ENCODE data around the gene SIAH1.

SIAH1 gene

GRCh38 chr16:48367441-48368049 lies 17.7 kb downstream of the SIAH1 start:
- Histone ChIP-seq H2BK12ac (ENCODE audit: low read length in 2 of 2) (no peak overlapping the region), H3K14ac (ENCODE audit: low read length in 2 of 2) (no peak overlapping the region), H3K4ac (ENCODE audit: low read depth in 1 of 2, low read length in 2 of 2) (no peak overlapping the region), H2AK5ac (ENCODE audit: low read length, severe bottlenecking) (no peak overlapping the region), H3K9ac (ENCODE audit: low read length) (peak overlapping the region; percentile 96), H3K4me1 (ENCODE audit: control insufficient read depth, insufficient read depth, low read depth, low read length) (peaks cover 9% of the 10 kb centered on the region), H3K79me1 (replicated peaks; ENCODE audit: low read length, poor library complexity, severe bottlenecking) (peaks cover 2% of the 10 kb centered on the region), H2BK5ac (ENCODE audit: low read depth, low read length, poor library complexity, severe bottlenecking) (no peak overlapping the region), H3K18ac (ENCODE audit: low read depth in 1 of 2, low read length in 2 of 2) (no peak overlapping the region), H4K91ac (ENCODE audit: low read length) (no peak overlapping the region), H2BK15ac (ENCODE audit: low read depth, poor library complexity, severe bottlenecking) (no peak overlapping the region), H3K9me3 (ENCODE audit: control insufficient read depth, low read length) (no peaks in the 10 kb centered on the region), H3K4me3 (ENCODE audit: insufficient read depth in 1 of 2, low read depth in 1 of 2, low read length in 2 of 2) (no peak overlapping the region), H4K8ac (ENCODE audit: low read length) (no peak overlapping the region), H2AFZ (ENCODE audit: low read depth, low read length) (no peak overlapping the region), H3K27ac (ENCODE audit: low read length, poor library complexity, severe bottlenecking) (no peak overlapping the region), H3K23ac (ENCODE audit: low read length in 2 of 2) (no peak overlapping the region), H3K27me3 (ENCODE audit: control insufficient read depth in 1 of 2, insufficient read depth in 1 of 2, low read length in 2 of 2) (no peaks in the 10 kb centered on the region), H3K4me2 (ENCODE audit: low read length, poor library complexity, severe bottlenecking) (no peak overlapping the region), H2BK120ac (ENCODE audit: low read depth, low read length) (no peak overlapping the region), H3K36me3 (ENCODE audit: control insufficient read depth in 1 of 2, insufficient read depth in 2 of 2, low read depth in 1 of 2, low read length in 2 of 2) (no peaks in the 10 kb centered on the region)
- WGBS: 88% methylated on average over 1 of the region's 2 CpGs
- DNase-seq: no peak

GRCh38 chr16:48366165-48367093 lies 18.8 kb downstream of the SIAH1 start:
- 12% methylated on average over 21 of the region's 21 CpGs for WGBS
- Histone ChIP-seq H3K4me1 (ENCODE audit: control insufficient read depth, insufficient read depth, low read depth, low read length) (peaks cover 11% of the 10 kb centered on the region), H3K4me2 (ENCODE audit: low read length, poor library complexity, severe bottlenecking) (peak overlapping the region; percentile 98), H3K9me3 (ENCODE audit: control insufficient read depth, low read length) (no peaks in the 10 kb centered on the region), H2BK12ac (ENCODE audit: low read length in 2 of 2) (no peak overlapping the region), H3K4me3 (ENCODE audit: insufficient read depth in 1 of 2, low read depth in 1 of 2, low read length in 2 of 2) (peak overlapping the region; percentile 56 to 80), H2AK5ac (ENCODE audit: low read length, severe bottlenecking) (no peak overlapping the region), H3K79me1 (replicated peaks; ENCODE audit: low read length, poor library complexity, severe bottlenecking) (peaks cover 6% of the 10 kb centered on the region), H2BK120ac (ENCODE audit: low read depth, low read length) (no peak overlapping the region), H2BK5ac (ENCODE audit: low read depth, low read length, poor library complexity, severe bottlenecking) (no peak overlapping the region), H2BK15ac (ENCODE audit: low read depth, poor library complexity, severe bottlenecking) (no peak overlapping the region), H4K91ac (ENCODE audit: low read length) (no peak overlapping the region), H3K9ac (ENCODE audit: low read length) (peak overlapping the region; percentile 96), H3K36me3 (ENCODE audit: control insufficient read depth in 1 of 2, insufficient read depth in 2 of 2, low read depth in 1 of 2, low read length in 2 of 2) (peaks cover 8% of the 10 kb centered on the region in 2 experiments), H3K4ac (ENCODE audit: low read depth in 1 of 2, low read length in 2 of 2) (peak overlapping the region in 1 of 2 experiments; percentile 32), H2AFZ (ENCODE audit: low read depth, low read length) (no peak overlapping the region), H3K27ac (ENCODE audit: low read length, poor library complexity, severe bottlenecking) (peak overlapping the region; percentile 66), H3K23ac (ENCODE audit: low read length in 2 of 2) (no peak overlapping the region), H4K8ac (ENCODE audit: low read length) (no peak overlapping the region), H3K27me3 (ENCODE audit: control insufficient read depth in 1 of 2, insufficient read depth in 1 of 2, low read length in 2 of 2) (no peaks in the 10 kb centered on the region), H3K18ac (ENCODE audit: low read depth in 1 of 2, low read length in 2 of 2) (peak overlapping the region; percentile 46 to 47), H3K14ac (ENCODE audit: low read length in 2 of 2) (peak overlapping the region in 1 of 2 experiments; percentile 17)
- peak; percentile 90 for DNase-seq

- 2% methylated on average over 30 of the region's 33 CpGs for WGBS
- Histone ChIP-seq H3K14ac (ENCODE audit: low read length in 2 of 2) (peak overlapping the region; percentile 17 to 97), H2BK15ac (ENCODE audit: low read depth, poor library complexity, severe bottlenecking) (no peak overlapping the region), H3K27me3 (ENCODE audit: control insufficient read depth in 1 of 2, insufficient read depth in 1 of 2, low read length in 2 of 2) (no peaks in the 10 kb centered on the region), H2BK12ac (ENCODE audit: low read length in 2 of 2) (no peak overlapping the region), H3K27ac (ENCODE audit: low read length, poor library complexity, severe bottlenecking) (peak overlapping the region; percentile 66), H4K91ac (ENCODE audit: low read length) (no peak overlapping the region), H3K79me1 (replicated peaks; ENCODE audit: low read length, poor library complexity, severe bottlenecking) (peaks cover 6% of the 10 kb centered on the region), H3K4ac (ENCODE audit: low read depth in 1 of 2, low read length in 2 of 2) (peak overlapping the region; percentile 1 to 67), H3K4me1 (ENCODE audit: control insufficient read depth, insufficient read depth, low read depth, low read length) (peaks cover 11% of the 10 kb centered on the region), H3K9ac (ENCODE audit: low read length) (peak overlapping the region; percentile 96), H3K9me3 (ENCODE audit: control insufficient read depth, low read length) (no peaks in the 10 kb centered on the region), H2AFZ (ENCODE audit: low read depth, low read length) (no peak overlapping the region), H3K4me3 (ENCODE audit: insufficient read depth in 1 of 2, low read depth in 1 of 2, low read length in 2 of 2) (peak overlapping the region; percentile 56 to 80), H4K8ac (ENCODE audit: low read length) (peak overlapping the region; percentile 76), H2BK5ac (ENCODE audit: low read depth, low read length, poor library complexity, severe bottlenecking) (no peak overlapping the region), H3K23ac (ENCODE audit: low read length in 2 of 2) (peak overlapping the region in 1 of 2 experiments; percentile 89), H2BK120ac (ENCODE audit: low read depth, low read length) (no peak overlapping the region), H2AK5ac (ENCODE audit: low read length, severe bottlenecking) (peak overlapping the region; percentile 26), H3K4me2 (ENCODE audit: low read length, poor library complexity, severe bottlenecking) (peak overlapping the region; percentile 98), H3K36me3 (ENCODE audit: control insufficient read depth in 1 of 2, insufficient read depth in 2 of 2, low read depth in 1 of 2, low read length in 2 of 2) (peaks cover 8 to 15% of the 10 kb centered on the region in 2 experiments), H3K18ac (ENCODE audit: low read depth in 1 of 2, low read length in 2 of 2) (peak overlapping the region; percentile 28 to 64)
- peak; percentile 86 for DNase-seq
Measured at GRCh38 chr16:48365601-48366164, 19.5 kb downstream of the SIAH1 start.
